Mesendoderm (in vitro differentiated cells): ENCODE measurements around the gene C10orf90.

Experiments
- DNase-seq: peaks from one replicate; pipeline ENCODE4 v3.0.0; 2013
- H2AK5ac ChIP-seq: 2 replicates; pipeline ENCODE4 v1.6.1; 2013; ENCODE audit warnings: low read length, inconsistent platforms
- H2BK120ac ChIP-seq: 2 replicates; pipeline ENCODE4 v1.6.1; 2013; ENCODE audit warnings: low read depth, mild to moderate bottlenecking, low read length, moderate library complexity, mixed read lengths
- H2BK15ac ChIP-seq: replicated peaks from 2 replicates; pipeline ENCODE4 v1.6.1; 2013; ENCODE audit warnings: low read depth, mild to moderate bottlenecking, moderate library complexity
- H2BK5ac ChIP-seq: 2 replicates; pipeline ENCODE4 v1.6.1; 2013; ENCODE audit warnings: low read length, inconsistent platforms
- H3K18ac ChIP-seq: 2 replicates; pipeline ENCODE4 v1.6.1; 2013; ENCODE audit warnings: mild to moderate bottlenecking, low read length, mixed read lengths
- H3K23ac ChIP-seq: one replicate; pipeline ENCODE4 v1.6.1; 2013; ENCODE audit warnings: low read length
- H3K27ac ChIP-seq: 2 replicates; pipeline ENCODE4 v1.5.1; 2013; ENCODE audit warnings: low read depth, mild to moderate bottlenecking, inconsistent platforms, low read length, moderate library complexity
- H3K27me3 ChIP-seq: 2 replicates; pipeline ENCODE4 v1.6.1; 2013; ENCODE audit warnings: low read length, control low read depth, mild to moderate bottlenecking, inconsistent platforms; ENCODE audit not compliant: insufficient read depth, poor library complexity
- H3K36me3 ChIP-seq: 2 replicates; pipeline ENCODE4 v1.6.1; 2013; ENCODE audit warnings: low read length, inconsistent platforms; ENCODE audit not compliant: control insufficient read depth, insufficient read depth
- H3K4ac ChIP-seq: one replicate; pipeline ENCODE4 v1.6.1; 2013; ENCODE audit warnings: low read depth, mild to moderate bottlenecking, low read length, moderate library complexity
- H3K4me1 ChIP-seq: 2 replicates; pipeline ENCODE4 v1.6.1; 2013; ENCODE audit warnings: low read depth, low read length, inconsistent platforms; ENCODE audit not compliant: control insufficient read depth
- H3K4me2 ChIP-seq: 2 replicates; pipeline ENCODE4 v1.6.1; 2013; ENCODE audit warnings: low read length
- H3K4me3 ChIP-seq: 2 replicates; pipeline ENCODE4 v1.5.1; 2013; ENCODE audit warnings: mild to moderate bottlenecking, low read length
- H3K56ac ChIP-seq: one replicate; pipeline ENCODE4 v1.6.1; 2013; ENCODE audit warnings: low read length
- H3K79me1 ChIP-seq: 2 replicates; pipeline ENCODE4 v1.6.1; 2013; ENCODE audit warnings: low read length, inconsistent platforms
- H3K79me2 ChIP-seq: 2 replicates; pipeline ENCODE4 v1.6.1; 2013; ENCODE audit warnings: mild to moderate bottlenecking, low read length; ENCODE audit not compliant: control insufficient read depth, insufficient read depth
- H3K9ac ChIP-seq: 2 replicates; pipeline ENCODE4 v1.6.1; 2013; ENCODE audit warnings: low read length, inconsistent platforms
- H4K5ac ChIP-seq: one replicate; pipeline ENCODE4 v1.6.1; 2013; ENCODE audit warnings: low read length
- H4K8ac ChIP-seq: one replicate; pipeline ENCODE4 v1.6.1; 2013; ENCODE audit warnings: low read depth, mild to moderate bottlenecking, control low read depth, low read length, moderate library complexity
- WGBS: extraction: QIAGEN DNeasy Blood & Tissue Kit; methylation state at CpG from one replicate; pipeline ENCODE4 v1.1.7; 2013; ENCODE audit warnings: low lambda C conversion rate, missing lambda C conversion rate; ENCODE audit not compliant: insufficient coverage; ENCODE audit errors: extremely low coverage; 5-methylcytosine and 5-hydroxymethylcytosine counted together

Gene C10orf90

DNA sequence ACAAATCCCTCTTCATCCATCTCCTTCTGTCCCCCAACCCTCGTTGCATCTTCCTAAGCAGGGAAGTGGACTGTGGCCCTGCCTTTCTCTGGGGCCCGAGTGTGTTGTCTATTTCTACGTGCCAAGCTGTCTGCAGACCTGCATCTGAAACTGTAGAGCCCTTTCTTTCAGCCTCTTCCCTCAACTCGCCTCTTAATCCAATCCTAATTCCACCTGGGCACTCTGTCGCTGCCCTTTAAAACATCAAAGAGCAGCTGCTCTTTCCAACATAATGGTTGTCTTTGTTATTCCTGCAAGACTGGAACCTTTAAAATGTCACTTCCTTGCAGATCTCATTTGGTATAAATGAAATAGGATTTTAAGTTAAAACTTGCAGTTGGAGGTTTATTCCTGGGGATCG, 260.7 kb downstream of the C10orf90 start:
- no peaks in the 10 kb centered on the region for H3K79me2 ChIP-seq
- no peak overlapping the region for H3K4ac ChIP-seq
- no peaks in the 10 kb centered on the region for H3K4me1 ChIP-seq
- H4K5ac ChIP-seq: no peak overlapping the region
- H2BK120ac ChIP-seq: no peak overlapping the region
- no peak overlapping the region for H3K9ac ChIP-seq
- no peaks in the 10 kb centered on the region for H3K27me3 ChIP-seq
- H2BK15ac ChIP-seq: no peak overlapping the region
- no peak overlapping the region for H3K56ac ChIP-seq
- no peak overlapping the region for H2AK5ac ChIP-seq
- H3K18ac ChIP-seq: no peak overlapping the region
- H2BK5ac ChIP-seq: no peak overlapping the region
- H4K8ac ChIP-seq: no peak overlapping the region
- H3K4me3 ChIP-seq: no peak overlapping the region
- no peaks in the 10 kb centered on the region for H3K36me3 ChIP-seq
- no peak overlapping the region for H3K23ac ChIP-seq
- DNase-seq: no peak
- no peak overlapping the region for H3K4me2 ChIP-seq
- H3K79me1 ChIP-seq: no peaks in the 10 kb centered on the region
- WGBS: no CpG with 5 or more reads among the region's 6 CpGs
- no peak overlapping the region for H3K27ac ChIP-seq

DNA sequence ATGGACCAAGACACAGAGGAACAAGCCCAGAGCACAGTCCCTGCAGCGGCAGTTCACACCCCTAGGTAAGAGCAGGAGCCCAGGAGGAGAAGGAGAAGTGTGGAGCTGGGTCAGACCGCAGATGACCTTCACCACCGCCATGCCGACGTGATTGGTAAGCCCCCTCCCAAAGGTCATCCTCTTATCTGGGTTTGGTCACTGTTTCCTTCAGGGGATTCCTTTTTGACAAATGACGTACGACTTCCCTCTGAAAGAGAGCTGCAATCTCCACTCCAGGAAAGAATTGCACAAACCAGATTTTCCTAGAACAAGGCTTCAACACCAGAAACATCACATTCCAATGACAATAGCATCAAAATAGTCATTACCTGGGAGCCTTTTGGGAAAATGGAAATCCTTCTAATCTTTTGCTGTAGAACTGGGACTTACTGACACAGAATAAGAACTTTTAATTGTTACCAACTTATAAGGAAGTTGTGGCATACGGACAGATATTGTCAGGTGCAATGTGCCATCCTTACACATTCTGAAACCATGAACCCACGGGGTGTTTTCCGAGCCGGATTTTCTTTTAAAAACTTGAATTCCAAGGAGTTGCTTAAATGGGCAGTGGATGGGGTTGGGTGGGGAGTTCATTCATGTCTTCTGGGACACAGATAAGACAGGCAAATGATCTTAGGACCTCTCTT, 261.4 kb downstream of the C10orf90 start:
- H3K9ac ChIP-seq: no peak overlapping the region
- no peak overlapping the region for H2BK120ac ChIP-seq
- H3K4me2 ChIP-seq: no peak overlapping the region
- H3K79me1 ChIP-seq: no peaks in the 10 kb centered on the region
- no peak overlapping the region for H3K56ac ChIP-seq
- no peak overlapping the region for H3K4me3 ChIP-seq
- no peak overlapping the region for H4K8ac ChIP-seq
- H4K5ac ChIP-seq: no peak overlapping the region
- no peak overlapping the region for H2AK5ac ChIP-seq
- DNase-seq: no peak
- no peaks in the 10 kb centered on the region for H3K4me1 ChIP-seq
- H3K79me2 ChIP-seq: no peaks in the 10 kb centered on the region
- H3K27ac ChIP-seq: no peak overlapping the region
- H2BK5ac ChIP-seq: no peak overlapping the region
- H3K23ac ChIP-seq: no peak overlapping the region
- H3K36me3 ChIP-seq: no peaks in the 10 kb centered on the region
- H2BK15ac ChIP-seq: no peak overlapping the region
- no peak overlapping the region for H3K18ac ChIP-seq
- no CpG with 5 or more reads among the region's 11 CpGs for WGBS
- H3K4ac ChIP-seq: no peak overlapping the region
- no peaks in the 10 kb centered on the region for H3K27me3 ChIP-seq

DNA sequence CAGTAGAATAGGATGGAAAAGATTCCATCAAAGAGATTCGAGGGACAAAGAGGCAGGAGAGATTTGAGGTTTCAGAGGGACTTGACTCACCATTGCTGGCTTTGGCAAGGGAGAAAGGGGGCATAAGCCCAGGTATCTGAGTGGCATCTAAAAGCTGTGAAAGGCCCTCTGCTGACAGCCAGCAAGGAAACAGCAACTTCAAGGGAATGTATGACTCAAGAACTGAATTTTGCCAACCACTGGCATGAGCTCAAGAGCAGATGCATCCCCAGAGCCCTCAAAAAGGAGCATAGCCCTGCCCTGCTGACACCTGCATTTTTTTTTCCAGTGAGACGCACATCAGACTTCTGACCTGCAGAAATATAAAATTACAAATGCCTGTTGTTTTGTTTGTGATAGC, 262.7 kb downstream of the C10orf90 start:
- Histone ChIP-seq H2AK5ac (no peak overlapping the region), H3K23ac (no peak overlapping the region), H3K18ac (no peak overlapping the region), H2BK120ac (no peak overlapping the region), H2BK5ac (no peak overlapping the region), H3K4me2 (no peak overlapping the region), H3K79me2 (no peaks in the 10 kb centered on the region), H3K36me3 (no peaks in the 10 kb centered on the region), H3K9ac (no peak overlapping the region), H4K8ac (no peak overlapping the region), H4K5ac (no peak overlapping the region), H3K27ac (no peak overlapping the region), H3K27me3 (no peaks in the 10 kb centered on the region), H3K79me1 (no peaks in the 10 kb centered on the region), H3K4me1 (no peaks in the 10 kb centered on the region), H3K4me3 (no peak overlapping the region), H3K56ac (no peak overlapping the region), H3K4ac (no peak overlapping the region), H2BK15ac (no peak overlapping the region)
- no CpG with 5 or more reads among the region's 2 CpGs for WGBS
- DNase-seq: no peak

DNA sequence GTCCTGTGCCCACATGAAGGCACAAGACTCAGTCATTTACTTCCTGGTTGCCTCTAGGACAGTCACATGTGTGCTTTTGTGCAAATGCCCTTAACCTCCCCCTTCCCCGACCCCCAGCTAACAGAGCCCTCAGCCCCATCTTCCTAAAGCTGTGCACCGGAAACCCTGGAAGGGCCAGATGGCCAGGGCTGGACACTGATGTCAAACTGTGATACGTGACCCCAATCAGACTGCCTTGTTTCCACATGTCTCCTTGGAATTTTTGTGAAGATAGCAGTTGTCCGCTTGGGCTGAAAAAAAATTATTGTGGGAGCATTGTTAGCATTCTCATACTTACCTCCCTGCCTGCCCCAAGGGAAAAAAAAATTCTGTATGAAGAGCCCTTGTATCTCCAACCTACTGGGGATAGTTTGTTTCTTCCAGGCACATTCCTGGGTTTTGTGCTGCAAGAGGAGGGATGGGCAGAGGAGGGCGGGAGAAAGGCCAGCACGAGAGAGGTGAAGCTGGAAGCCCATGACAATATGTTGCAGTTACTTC, 265.2 kb downstream of the C10orf90 start:
- Histone ChIP-seq H3K4ac (no peak overlapping the region), H3K79me2 (no peaks in the 10 kb centered on the region), H3K79me1 (no peaks in the 10 kb centered on the region), H3K27me3 (no peaks in the 10 kb centered on the region), H3K9ac (no peak overlapping the region), H3K4me3 (no peak overlapping the region), H3K23ac (no peak overlapping the region), H3K27ac (no peak overlapping the region), H3K18ac (no peak overlapping the region), H3K56ac (no peak overlapping the region), H2BK120ac (no peak overlapping the region), H4K5ac (no peak overlapping the region), H3K4me2 (no peak overlapping the region), H2BK5ac (no peak overlapping the region), H2AK5ac (no peak overlapping the region), H2BK15ac (no peak overlapping the region), H3K36me3 (no peaks in the 10 kb centered on the region), H4K8ac (no peak overlapping the region), H3K4me1 (no peaks in the 10 kb centered on the region)
- DNase-seq: no peak
- no CpG with 5 or more reads among the region's 6 CpGs for WGBS

DNA sequence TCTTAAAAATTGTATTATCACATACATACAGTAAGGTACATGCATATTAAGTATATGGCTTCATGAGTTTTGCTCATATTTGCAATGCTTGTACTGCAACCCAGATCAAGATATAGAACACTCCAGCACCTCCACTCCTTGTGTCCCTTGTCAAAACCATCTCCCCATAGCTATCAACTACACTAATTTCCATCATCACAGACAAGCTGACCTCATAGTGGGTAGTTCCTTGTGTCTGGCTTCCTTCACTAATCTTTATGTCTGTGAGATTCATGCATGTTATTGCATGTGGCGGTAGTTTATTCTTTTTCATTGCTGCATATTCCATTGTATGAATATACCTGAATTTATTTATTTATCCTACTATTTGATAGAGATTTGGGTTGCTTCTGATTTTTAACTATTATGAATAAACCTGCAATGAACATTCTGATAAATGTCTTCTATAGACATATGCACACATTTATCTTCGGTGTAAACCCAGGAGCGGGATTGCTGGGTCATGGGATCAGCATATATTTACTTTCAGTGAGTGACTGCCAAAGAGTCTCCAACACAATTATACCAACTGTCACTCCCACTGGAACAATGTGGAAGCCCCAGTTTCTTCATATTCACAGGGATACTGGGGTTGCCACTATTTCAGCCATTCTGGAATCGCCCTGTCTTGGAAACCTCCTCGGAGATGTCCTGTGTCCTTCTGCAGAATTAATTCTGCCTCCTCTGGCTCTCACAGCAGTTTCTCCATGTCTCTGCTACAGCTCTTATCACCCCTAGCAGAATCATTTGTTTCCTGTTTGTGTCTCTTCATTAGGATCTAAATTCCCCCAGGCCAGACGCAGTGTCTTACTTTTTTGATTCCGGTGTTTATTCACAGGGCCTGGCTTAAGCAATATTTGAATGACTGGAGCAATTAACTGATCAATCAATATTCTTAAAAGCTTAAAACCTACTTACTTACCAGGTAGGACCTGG, 267.5 kb downstream of the C10orf90 start:
- no CpG with 5 or more reads among the region's 7 CpGs for WGBS
- Histone ChIP-seq H3K79me2 (no peaks in the 10 kb centered on the region), H3K27me3 (no peaks in the 10 kb centered on the region), H2BK120ac (no peak overlapping the region), H4K8ac (no peak overlapping the region), H3K79me1 (no peaks in the 10 kb centered on the region), H2BK15ac (no peak overlapping the region), H4K5ac (no peak overlapping the region), H3K27ac (no peak overlapping the region), H3K4me3 (no peak overlapping the region), H3K36me3 (no peaks in the 10 kb centered on the region), H3K4me1 (no peaks in the 10 kb centered on the region), H3K23ac (no peak overlapping the region), H3K18ac (no peak overlapping the region), H2AK5ac (no peak overlapping the region), H3K9ac (no peak overlapping the region), H2BK5ac (no peak overlapping the region), H3K4ac (no peak overlapping the region), H3K4me2 (no peak overlapping the region), H3K56ac (no peak overlapping the region)
- no peak for DNase-seq
